Brain microvascular endothelial cell (primary cell): ENCODE data around the gene CHRNA9.

Experiments
- DNase-seq: peaks from one replicate; pipeline ENCODE4 v3.0.0-alpha.2; 2020
- H3K27ac ChIP-seq: fragments of 250-450 bp; sonication (Bioruptor Pico); 2 replicates; pipeline ENCODE4 v1.5.1; 2020; ENCODE audit warnings: mild to moderate bottlenecking, moderate library complexity
- H3K27me3 ChIP-seq: fragments of 250-450 bp; sonication (Bioruptor Pico); replicated peaks from 2 replicates; pipeline ENCODE4 v1.5.1; 2020; ENCODE audit warnings: mild to moderate bottlenecking
- H3K36me3 ChIP-seq: fragments of 250-450 bp; sonication (Bioruptor Pico); replicated peaks from 2 replicates; pipeline ENCODE4 v1.5.1; 2020; ENCODE audit warnings: mild to moderate bottlenecking
- H3K4me3 ChIP-seq: 2 replicates; pipeline ENCODE4 v1.5.1; 2011; ENCODE audit warnings: low read depth, mild to moderate bottlenecking, control low read depth, low read length, moderate library complexity
- CTCF ChIP-seq: IDR thresholded peaks from 2 replicates; pipeline ENCODE4 v1.5.1; 2011; ENCODE audit warnings: low read depth, mild to moderate bottlenecking, moderate library complexity, low read length, control low read depth, inconsistent platforms; ENCODE audit errors: missing control alignments
- in situ Hi-C: cut with HindIII; loops from 2 replicates; pipeline ENCODE4 v1.10.0; 2017; ENCODE audit warnings: low sequenced_read_pairs, low pct_ligation_motif_present

CHRNA9 gene

GRCh38 chr4:40337523-40337922 is 2.4 kb downstream of the CHRNA9 start:
- no peak for TF ChIP-seq CTCF
- Histone ChIP-seq H3K27me3 (no peaks in the 10 kb centered on the region), H3K36me3 (no peaks in the 10 kb centered on the region), H3K27ac (no peak overlapping the region), H3K4me3 (no peak overlapping the region)
- DNase-seq: no peak
- in situ Hi-C loops: no loop called here

- TF ChIP-seq CTCF: no peak
Measured at GRCh38 chr4:40340030-40340429, 4.9 kb downstream of the CHRNA9 start.

GRCh38 chr4:40347472-40347871 is 12.3 kb downstream of the CHRNA9 start:
- DNase-seq: no peak
- Histone ChIP-seq H3K4me3 (no peak overlapping the region), H3K36me3 (no peaks in the 10 kb centered on the region), H3K27me3 (no peaks in the 10 kb centered on the region), H3K27ac (no peak overlapping the region)
- no peak for TF ChIP-seq CTCF
- in situ Hi-C loops: no loop called here

More at GRCh38 chr4:40340030-40340429, 4.9 kb downstream of the CHRNA9 start:
- in situ Hi-C loops: no loop called here
- DNase-seq: no peak
- Histone ChIP-seq H3K36me3 (no peaks in the 10 kb centered on the region), H3K27me3 (no peaks in the 10 kb centered on the region), H3K4me3 (no peak overlapping the region), H3K27ac (no peak overlapping the region)

- Histone ChIP-seq H3K36me3 (no peaks in the 10 kb centered on the region), H3K4me3 (no peak overlapping the region), H3K27me3 (no peaks in the 10 kb centered on the region), H3K27ac (no peak overlapping the region)
- no peak for TF ChIP-seq CTCF
- no peak for DNase-seq
- in situ Hi-C loops: no loop called here
Measured at GRCh38 chr4:40348000-40348399, 12.9 kb downstream of the CHRNA9 start.

GRCh38 chr4:40349561-40350198 is 14.5 kb downstream of the CHRNA9 start:
- H3K27ac ChIP-seq: no peak overlapping the region
- H3K27me3 ChIP-seq: no peaks in the 10 kb centered on the region
- in situ Hi-C loops: no loop called here
- no peak overlapping the region for H3K4me3 ChIP-seq
- no peak for TF ChIP-seq CTCF
- DNase-seq: peak; percentile 17
- no peaks in the 10 kb centered on the region for H3K36me3 ChIP-seq

- Histone ChIP-seq H3K4me3 (no peak overlapping the region), H3K27ac (no peak overlapping the region), H3K36me3 (no peaks in the 10 kb centered on the region), H3K27me3 (no peaks in the 10 kb centered on the region)
- no peak for DNase-seq
- in situ Hi-C loops: no loop called here
- no peak for TF ChIP-seq CTCF
Measured at GRCh38 chr4:40350627-40351227, 15.6 kb downstream of the CHRNA9 start.
